HepG2 (cell line): ENCODE data around the gene C1QTNF5. TPM values are rescaled to one million over a fixed set of nuclear protein-coding genes. Genes with fewer than 3 reads are reported as not detected.

Source experiments
- CCDC6 ChIP-seq: sonication (generic); formaldehyde crosslinking; IDR thresholded peaks from 2 replicates; pipeline ENCODE4 v1.8.1; 2022; ENCODE audit warnings: mild to moderate bottlenecking, missing genetic modification reagents, moderate library complexity
- CREB3 ChIP-seq: sonication (generic); formaldehyde crosslinking; IDR thresholded peaks from 2 replicates; pipeline ENCODE4 v1.5.0; 2020; ENCODE audit warnings: missing genetic modification reagents
- ISL2 ChIP-seq: sonication (generic); formaldehyde crosslinking; IDR thresholded peaks from 2 replicates; pipeline ENCODE4 v1.5.0; 2020; ENCODE audit warnings: missing genetic modification reagents
- KAT7 ChIP-seq: IDR thresholded peaks from 2 replicates; pipeline ENCODE4 v1.6.1; 2018; ENCODE audit warnings: borderline replicate concordance, missing compliant biosample characterization
- KMT2B ChIP-seq: IDR thresholded peaks from 2 replicates; pipeline ENCODE4 v1.6.1; 2016; ENCODE audit warnings: missing genetic modification reagents, missing compliant biosample characterization
- NR3C1 ChIP-seq: sonication (generic); formaldehyde crosslinking; IDR thresholded peaks from 2 replicates; pipeline ENCODE4 v1.4.0; 2020; ENCODE audit warnings: missing genetic modification reagents
- PBX2 ChIP-seq: IDR thresholded peaks from 2 replicates; pipeline ENCODE4 v1.6.1; 2016; ENCODE audit warnings: control low read depth
- PHF5A ChIP-seq: IDR thresholded peaks from one replicate; pipeline ENCODE4 v1.6.1; 2018; ENCODE audit warnings: low read depth, missing genetic modification reagents; ENCODE audit not compliant: unreplicated experiment
- SOX13 ChIP-seq, 3 experiments: fragments of 450-650 bp in 1 of 3; sonication (generic) in 1 of 3; formaldehyde crosslinking in 1 of 3; IDR thresholded peaks in 2 of 3; conservative IDR thresholded peaks in 1 of 3; 2 replicates each; pipeline versions ENCODE4 v1.5.0 to v1.6.1; 2016 to 2020; ENCODE audit warnings: antibody characterized with exemption in 1 of 3, mild to moderate bottlenecking in 1 of 3, missing compliant biosample characterization in 1 of 3, missing genetic modification reagents in 1 of 3, moderate library complexity in 1 of 3
- TCF7 ChIP-seq: sonication (generic); IDR thresholded peaks from 2 replicates; pipeline ENCODE4 v1.6.1; 2016; ENCODE audit warnings: antibody characterized with exemption, low read depth
- TCF7L2 ChIP-seq: IDR thresholded peaks from 2 replicates; pipeline ENCODE4 v1.6.1; 2011; ENCODE audit warnings: mild to moderate bottlenecking, low read depth, low read length, moderate library complexity
- ZFYVE20 ChIP-seq: sonication (generic); formaldehyde crosslinking; IDR thresholded peaks from 2 replicates; pipeline ENCODE4 v1.8.0; 2023; ENCODE audit warnings: low read depth, mild to moderate bottlenecking, moderate library complexity, missing genetic modification reagents, borderline replicate concordance
- ZNF275 ChIP-seq: sonication (generic); formaldehyde crosslinking; IDR thresholded peaks from 2 replicates; pipeline ENCODE4 v1.8.0; 2022; ENCODE audit warnings: missing genetic modification reagents, mild to moderate bottlenecking, inconsistent platforms, borderline replicate concordance
- ZNF331 ChIP-seq: sonication (generic); formaldehyde crosslinking; IDR thresholded peaks from 2 replicates; pipeline ENCODE4 v1.4.0; 2020; ENCODE audit warnings: missing genetic modification reagents
- ZNF337 ChIP-seq: sonication (generic); formaldehyde crosslinking; IDR thresholded peaks from 2 replicates; pipeline ENCODE4 v1.5.1; 2020; ENCODE audit warnings: missing genetic modification reagents, low read depth, mild to moderate bottlenecking, borderline replicate concordance
- ZNF614 ChIP-seq: IDR thresholded peaks from 2 replicates; pipeline ENCODE4 v1.6.1; 2018; ENCODE audit warnings: missing biosample characterization, missing genetic modification reagents, inconsistent platforms, borderline replicate concordance
- ZSCAN20 ChIP-seq: sonication (generic); formaldehyde crosslinking; IDR thresholded peaks from 2 replicates; pipeline ENCODE4 v1.4.0; 2020; ENCODE audit warnings: missing genetic modification reagents, mild to moderate bottlenecking, borderline replicate concordance
- polyA plus RNA-seq, 8 experiments: library from polyadenylated mRNA; depleted of rRNA in 3 of 8; stranded (reverse) in 7 of 8; unstranded in 1 of 8; fragments of >200 nt; fragmentation: Illumina TruSeq in 4 of 8; extraction: Trizol in 4 of 8; gene quantifications; 2 replicates each; pipeline versions ENCODE4 v1.2.1 to v1.2.3, GENCODE V29; 2011 to 2016; ENCODE audit warnings: low read depth in 4 of 8, missing spikeins in 1 of 8, mixed read lengths in 1 of 8; ENCODE audit not compliant: insufficient read depth in 1 of 8
- total RNA-seq, 5 experiments: library from RNA; depleted of rRNA; stranded (reverse); fragments of >200 nt; fragmentation: Illumina TruSeq; extraction: Trizol; gene quantifications; 2 replicates each; pipeline ENCODE4 v1.2.3, GENCODE V29; 2016; ENCODE audit warnings: low read depth in 1 of 5
- TF ChIP-seq, protein P1 (sequence below): sonication (generic); formaldehyde crosslinking; IDR thresholded peaks from 2 replicates; pipeline ENCODE4 v1.5.1; 2020; ENCODE audit warnings: mild to moderate bottlenecking, missing genetic modification reagents, moderate library complexity
- TF ChIP-seq, protein P2 (sequence below): sonication (generic); formaldehyde crosslinking; IDR thresholded peaks from 2 replicates; pipeline ENCODE4 v1.4.0; 2020; ENCODE audit warnings: mild to moderate bottlenecking, missing genetic modification reagents, borderline replicate concordance

Gene C1QTNF5
- total and polyA plus RNA-seq, 2 of the 13 experiments (the other 11 are each of a cell fraction or from before 2014, with no cell fraction given): 0.86 to 1.2 TPM

DNA sequence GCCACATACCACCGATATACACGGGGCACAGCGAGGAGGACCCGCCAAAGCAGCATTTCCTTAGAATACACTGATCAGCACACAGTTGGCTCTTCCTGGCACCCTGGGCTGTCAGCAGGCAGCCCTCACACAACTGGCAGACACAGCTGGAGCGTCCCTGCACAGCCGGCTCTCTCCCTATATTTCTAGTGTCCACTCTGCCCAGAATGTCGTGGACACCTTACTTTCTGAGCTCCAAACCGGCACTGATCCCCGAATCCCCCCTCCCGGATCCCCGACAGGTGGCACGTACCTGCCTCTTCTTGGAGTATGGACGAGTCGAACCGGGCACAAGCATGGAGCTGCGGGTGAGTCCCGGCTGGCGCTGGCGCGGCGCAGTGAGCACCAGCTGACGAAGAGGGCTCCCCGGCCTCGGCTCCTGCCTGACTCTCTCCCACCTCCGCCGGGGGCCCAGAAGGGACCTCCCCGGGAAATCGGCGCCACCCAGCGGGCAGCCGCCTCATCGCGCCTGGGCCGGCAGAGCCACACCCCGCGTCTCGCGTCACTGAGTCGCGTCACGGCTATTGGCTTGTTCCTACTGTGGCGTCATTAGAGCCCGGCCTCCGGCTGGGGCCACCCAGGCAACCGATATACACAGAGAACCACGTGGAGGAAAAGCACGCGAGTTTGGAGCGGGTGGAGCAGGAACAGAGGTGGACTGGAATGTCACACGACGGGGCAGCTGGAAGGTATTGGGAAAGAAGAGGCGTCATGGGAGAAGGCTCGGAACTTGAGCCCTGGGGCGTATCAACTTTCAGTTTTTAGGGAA is 40.7 kb upstream of the C1QTNF5 start, which contains the start of gene USP2 (continued):
- TF ChIP-seq CCDC6 (peak; percentile 27; the same call in 1 of the 2 replicates), ZNF614 (CRISPR knock-in tag) (0 out of 2 replicates have a peak, but pooled peaks have one; percentile 61), TCF7 (no peak), TCF7L2 (no peak), ZNF331 (CRISPR knock-in tag) (peak; percentile 61; the same call in 1 of the 2 replicates), NR3C1 (CRISPR knock-in tag) (no peak), PHF5A (CRISPR knock-in tag) (peak; percentile 41), ISL2 (CRISPR knock-in tag) (peak; percentile 71), ZNF275 (no peak), ZFYVE20 (CRISPR knock-in tag) (no peak), SOX13 (IDR thresholded peaks at IDR 0.05) (no peak), SOX13 (CRISPR knock-in tag; conservative IDR thresholded peaks at IDR 0.05 in 1 of 2, IDR thresholded peaks at IDR 0.05 in 1 of 2) (peak in 1 of 2 experiments; percentile 45; a peak in 2 of 4 replicates), CREB3 (CRISPR knock-in tag) (no peak), KMT2B (CRISPR knock-in tag) (peak; percentile 67; the same call in 1 of the 2 replicates), PBX2 (no peak), KAT7 (peak; percentile 48; the same call in 1 of the 2 replicates), ZNF337 (no peak), ZSCAN20 (CRISPR knock-in tag) (no peak)
- TF ChIP-seq, protein P1, sequence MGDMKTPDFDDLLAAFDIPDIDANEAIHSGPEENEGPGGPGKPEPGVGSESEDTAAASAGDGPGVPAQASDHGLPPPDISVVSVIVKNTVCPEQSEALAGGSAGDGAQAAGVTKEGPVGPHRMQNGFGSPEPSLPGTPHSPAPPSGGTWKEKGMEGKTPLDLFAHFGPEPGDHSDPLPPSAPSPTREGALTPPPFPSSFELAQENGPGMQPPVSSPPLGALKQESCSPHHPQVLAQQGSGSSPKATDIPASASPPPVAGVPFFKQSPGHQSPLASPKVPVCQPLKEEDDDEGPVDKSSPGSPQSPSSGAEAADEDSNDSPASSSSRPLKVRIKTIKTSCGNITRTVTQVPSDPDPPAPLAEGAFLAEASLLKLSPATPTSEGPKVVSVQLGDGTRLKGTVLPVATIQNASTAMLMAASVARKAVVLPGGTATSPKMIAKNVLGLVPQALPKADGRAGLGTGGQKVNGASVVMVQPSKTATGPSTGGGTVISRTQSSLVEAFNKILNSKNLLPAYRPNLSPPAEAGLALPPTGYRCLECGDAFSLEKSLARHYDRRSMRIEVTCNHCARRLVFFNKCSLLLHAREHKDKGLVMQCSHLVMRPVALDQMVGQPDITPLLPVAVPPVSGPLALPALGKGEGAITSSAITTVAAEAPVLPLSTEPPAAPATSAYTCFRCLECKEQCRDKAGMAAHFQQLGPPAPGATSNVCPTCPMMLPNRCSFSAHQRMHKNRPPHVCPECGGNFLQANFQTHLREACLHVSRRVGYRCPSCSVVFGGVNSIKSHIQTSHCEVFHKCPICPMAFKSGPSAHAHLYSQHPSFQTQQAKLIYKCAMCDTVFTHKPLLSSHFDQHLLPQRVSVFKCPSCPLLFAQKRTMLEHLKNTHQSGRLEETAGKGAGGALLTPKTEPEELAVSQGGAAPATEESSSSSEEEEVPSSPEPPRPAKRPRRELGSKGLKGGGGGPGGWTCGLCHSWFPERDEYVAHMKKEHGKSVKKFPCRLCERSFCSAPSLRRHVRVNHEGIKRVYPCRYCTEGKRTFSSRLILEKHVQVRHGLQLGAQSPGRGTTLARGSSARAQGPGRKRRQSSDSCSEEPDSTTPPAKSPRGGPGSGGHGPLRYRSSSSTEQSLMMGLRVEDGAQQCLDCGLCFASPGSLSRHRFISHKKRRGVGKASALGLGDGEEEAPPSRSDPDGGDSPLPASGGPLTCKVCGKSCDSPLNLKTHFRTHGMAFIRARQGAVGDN: peak; percentile 90
- TF ChIP-seq, protein P2, sequence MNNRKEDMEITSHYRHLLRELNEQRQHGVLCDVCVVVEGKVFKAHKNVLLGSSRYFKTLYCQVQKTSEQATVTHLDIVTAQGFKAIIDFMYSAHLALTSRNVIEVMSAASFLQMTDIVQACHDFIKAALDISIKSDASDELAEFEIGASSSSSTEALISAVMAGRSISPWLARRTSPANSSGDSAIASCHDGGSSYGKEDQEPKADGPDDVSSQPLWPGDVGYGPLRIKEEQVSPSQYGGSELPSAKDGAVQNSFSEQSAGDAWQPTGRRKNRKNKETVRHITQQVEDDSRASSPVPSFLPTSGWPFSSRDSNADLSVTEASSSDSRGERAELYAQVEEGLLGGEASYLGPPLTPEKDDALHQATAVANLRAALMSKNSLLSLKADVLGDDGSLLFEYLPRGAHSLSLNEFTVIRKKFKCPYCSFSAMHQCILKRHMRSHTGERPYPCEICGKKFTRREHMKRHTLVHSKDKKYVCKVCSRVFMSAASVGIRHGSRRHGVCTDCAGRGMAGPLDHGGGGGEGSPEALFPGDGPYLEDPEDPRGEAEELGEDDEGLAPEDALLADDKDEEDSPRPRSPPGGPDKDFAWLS (CRISPR knock-in tag): no peak
